ENCODE results near the gene COL8A2.

- no peak for TF ChIP-seq EZH2 (IDR thresholded peaks at IDR 0.05; ENCODE audit: insufficient read depth, poor library complexity, severe bottlenecking)
- no peak for TF ChIP-seq EZH2phosphoT487 (IDR thresholded peaks at IDR 0.05; ENCODE audit: insufficient read depth, low read depth)
Observed at GRCh38 chr1:36053978-36054377, 71.0 kb downstream of the COL8A2 start.
